Parathyroid adenoma (tissue), 2 donors: Measurements from ENCODE around the gene CDKN2AIP.

Source experiments
- H2AFZ ChIP-seq: fragments of 300-600 bp; sonication (generic); one replicate; pipeline ENCODE4 v1.7.0; 2017; ENCODE audit warnings: antibody characterized with exemption, mild to moderate bottlenecking
- H3K27ac ChIP-seq: fragments of 300-600 bp; sonication (generic); one replicate; pipeline ENCODE4 v1.7.0; 2017
- H3K27me3 ChIP-seq: fragments of 300-600 bp; sonication (generic); one replicate; pipeline ENCODE4 v1.7.0; 2017; ENCODE audit warnings: low read length; ENCODE audit not compliant: control insufficient read depth, insufficient read depth
- H3K36me3 ChIP-seq: fragments of 300-600 bp; sonication (generic); one replicate; pipeline ENCODE4 v1.7.0; 2017; ENCODE audit warnings: low read length; ENCODE audit not compliant: control insufficient read depth, insufficient read depth
- H3K4me1 ChIP-seq: fragments of 300-600 bp; sonication (generic); one replicate; pipeline ENCODE4 v1.7.0; 2017; ENCODE audit warnings: control low read depth
- H3K4me2 ChIP-seq: fragments of 300-600 bp; sonication (generic); one replicate; pipeline ENCODE4 v1.7.0; 2017; ENCODE audit warnings: low read length
- H3K4me3 ChIP-seq: fragments of 300-600 bp; sonication (generic); one replicate; pipeline ENCODE4 v1.7.0; 2017; ENCODE audit warnings: low read depth, low read length
- H3K79me2 ChIP-seq: fragments of 300-600 bp; sonication (generic); one replicate; pipeline ENCODE4 v1.7.0; 2017; ENCODE audit warnings: control low read depth
- H3K9ac ChIP-seq: fragments of 300-600 bp; sonication (generic); one replicate; pipeline ENCODE4 v1.7.0; 2017; ENCODE audit warnings: mild to moderate bottlenecking
- H3K9me3 ChIP-seq: fragments of 300-600 bp; sonication (generic); one replicate; pipeline ENCODE4 v1.7.0; 2017; ENCODE audit warnings: low read length; ENCODE audit not compliant: control insufficient read depth
- TF ChIP-seq, protein P1 (sequence below): fragments of 300-600 bp; sonication (generic); IDR thresholded peaks from one replicate; pipeline ENCODE4 v1.7.0; 2017; ENCODE audit warnings: antibody characterized with exemption, mild to moderate bottlenecking
- donor health status: primary hyperparathyroidism.

Gene CDKN2AIP

DNA sequence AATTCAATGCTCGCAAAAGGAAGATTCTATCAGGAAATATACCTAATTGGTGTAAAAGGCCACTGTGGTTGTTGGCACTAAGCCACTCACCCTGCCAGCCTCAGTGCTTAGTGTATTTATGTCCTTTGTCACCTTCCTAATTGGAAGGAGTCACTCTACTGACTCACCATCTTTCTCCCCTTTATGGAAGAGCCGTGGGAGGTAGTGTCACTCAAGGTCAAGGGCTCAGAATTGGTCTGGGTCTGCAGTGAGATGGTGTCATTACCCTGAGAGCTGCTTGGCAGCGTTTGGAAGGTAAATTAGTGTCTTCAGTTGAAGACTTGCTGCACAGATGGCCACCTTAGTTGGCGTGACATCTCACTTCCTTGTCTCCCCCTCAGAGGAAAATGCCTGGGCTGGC, 41.7 kb upstream of the CDKN2AIP start:
- Histone ChIP-seq H3K4me3 (no peak overlapping the region), H3K9me3 (no peaks in the 10 kb centered on the region), H3K9ac (no peak overlapping the region), H3K4me1 (no peaks in the 10 kb centered on the region), H3K27me3 (no peaks in the 10 kb centered on the region), H3K27ac (no peak overlapping the region), H2AFZ (no peak overlapping the region), H3K4me2 (no peak overlapping the region), H3K79me2 (no peaks in the 10 kb centered on the region), H3K36me3 (no peaks in the 10 kb centered on the region)
- TF ChIP-seq, protein P1, sequence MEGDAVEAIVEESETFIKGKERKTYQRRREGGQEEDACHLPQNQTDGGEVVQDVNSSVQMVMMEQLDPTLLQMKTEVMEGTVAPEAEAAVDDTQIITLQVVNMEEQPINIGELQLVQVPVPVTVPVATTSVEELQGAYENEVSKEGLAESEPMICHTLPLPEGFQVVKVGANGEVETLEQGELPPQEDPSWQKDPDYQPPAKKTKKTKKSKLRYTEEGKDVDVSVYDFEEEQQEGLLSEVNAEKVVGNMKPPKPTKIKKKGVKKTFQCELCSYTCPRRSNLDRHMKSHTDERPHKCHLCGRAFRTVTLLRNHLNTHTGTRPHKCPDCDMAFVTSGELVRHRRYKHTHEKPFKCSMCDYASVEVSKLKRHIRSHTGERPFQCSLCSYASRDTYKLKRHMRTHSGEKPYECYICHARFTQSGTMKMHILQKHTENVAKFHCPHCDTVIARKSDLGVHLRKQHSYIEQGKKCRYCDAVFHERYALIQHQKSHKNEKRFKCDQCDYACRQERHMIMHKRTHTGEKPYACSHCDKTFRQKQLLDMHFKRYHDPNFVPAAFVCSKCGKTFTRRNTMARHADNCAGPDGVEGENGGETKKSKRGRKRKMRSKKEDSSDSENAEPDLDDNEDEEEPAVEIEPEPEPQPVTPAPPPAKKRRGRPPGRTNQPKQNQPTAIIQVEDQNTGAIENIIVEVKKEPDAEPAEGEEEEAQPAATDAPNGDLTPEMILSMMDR, result no peak

DNA sequence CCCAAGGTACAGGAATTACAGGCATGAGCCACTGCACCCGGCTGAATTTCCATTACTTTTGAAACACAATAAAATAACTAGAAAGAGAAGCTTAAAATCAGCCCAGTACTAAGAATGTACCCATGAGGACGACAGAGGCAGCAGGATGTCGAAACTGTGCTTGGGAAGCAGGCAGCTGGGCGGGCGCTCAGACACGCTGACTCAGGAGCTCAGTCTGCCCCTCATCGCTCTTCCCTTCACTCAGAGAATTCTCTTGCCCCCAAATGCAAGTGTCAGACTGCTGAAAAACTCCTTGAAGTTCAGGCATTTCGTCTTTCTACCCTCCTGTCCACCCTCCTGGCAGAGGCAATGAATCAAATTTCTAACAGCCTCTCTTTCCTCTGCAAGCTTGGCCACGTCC, 41.0 kb upstream of the CDKN2AIP start:
- H2AFZ ChIP-seq, result no peak overlapping the region
- H3K4me2 ChIP-seq, result no peak overlapping the region
- TF ChIP-seq, protein P1, result no peak
- H3K4me1 ChIP-seq, result no peaks in the 10 kb centered on the region
- no peak overlapping the region for H3K4me3 ChIP-seq
- H3K9ac ChIP-seq, result no peak overlapping the region
- H3K27ac ChIP-seq, result no peak overlapping the region
- no peaks in the 10 kb centered on the region for H3K9me3 ChIP-seq
- H3K36me3 ChIP-seq, result no peaks in the 10 kb centered on the region
- H3K79me2 ChIP-seq, result no peaks in the 10 kb centered on the region
- no peaks in the 10 kb centered on the region for H3K27me3 ChIP-seq

DNA sequence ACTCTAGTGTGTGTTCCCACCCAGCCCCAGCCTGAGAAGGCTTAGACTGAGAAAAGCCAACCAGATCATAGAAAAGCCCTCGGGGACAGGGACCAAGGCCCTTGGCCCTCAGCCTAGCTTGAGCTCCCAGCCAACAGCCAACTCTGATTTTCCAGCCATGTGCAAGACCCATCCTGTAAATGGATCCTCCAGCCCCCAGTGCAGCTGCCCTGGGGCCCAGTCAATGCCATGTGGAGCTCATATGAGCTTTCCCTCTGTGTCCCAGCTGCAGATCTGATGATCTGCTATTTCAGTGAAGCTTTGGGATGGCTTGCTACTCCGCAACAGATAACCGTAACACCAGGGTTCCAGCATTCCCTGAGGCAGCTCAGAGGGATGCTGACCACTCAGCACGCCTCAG, 40.5 kb upstream of the CDKN2AIP start:
- no peak overlapping the region for H3K9ac ChIP-seq
- no peaks in the 10 kb centered on the region for H3K27me3 ChIP-seq
- H3K4me2 ChIP-seq, result no peak overlapping the region
- H3K36me3 ChIP-seq, result no peaks in the 10 kb centered on the region
- no peak overlapping the region for H3K27ac ChIP-seq
- no peak overlapping the region for H2AFZ ChIP-seq
- no peaks in the 10 kb centered on the region for H3K4me1 ChIP-seq
- H3K79me2 ChIP-seq, result no peaks in the 10 kb centered on the region
- TF ChIP-seq, protein P1, result no peak
- H3K9me3 ChIP-seq, result no peaks in the 10 kb centered on the region
- H3K4me3 ChIP-seq, result no peak overlapping the region

DNA sequence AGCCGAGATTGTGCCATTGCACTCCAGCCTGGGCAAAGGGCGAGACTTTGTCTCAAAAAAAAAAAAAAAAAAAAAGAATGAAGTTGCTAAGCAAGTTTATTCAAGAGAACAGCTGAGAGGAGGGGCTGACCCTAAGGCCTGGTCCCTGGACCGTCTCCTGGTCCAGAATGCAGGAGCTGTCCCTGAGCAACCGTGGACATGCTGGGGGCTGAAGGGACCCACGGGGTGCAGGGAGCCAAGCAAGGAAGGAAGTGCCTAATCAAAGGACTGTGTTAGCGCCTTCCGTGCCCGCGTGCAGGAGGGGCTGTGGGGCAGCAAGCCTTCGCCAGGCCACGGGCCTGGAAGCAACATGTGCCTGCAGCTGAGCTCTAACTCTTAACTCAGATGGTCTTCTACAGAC, 39.1 kb upstream of the CDKN2AIP start:
- Histone ChIP-seq H2AFZ (no peak overlapping the region), H3K36me3 (no peaks in the 10 kb centered on the region), H3K4me1 (no peaks in the 10 kb centered on the region), H3K9me3 (no peaks in the 10 kb centered on the region), H3K27ac (no peak overlapping the region), H3K4me2 (no peak overlapping the region), H3K27me3 (no peaks in the 10 kb centered on the region), H3K79me2 (no peaks in the 10 kb centered on the region), H3K4me3 (no peak overlapping the region), H3K9ac (no peak overlapping the region)
- TF ChIP-seq, protein P1, result no peak

DNA sequence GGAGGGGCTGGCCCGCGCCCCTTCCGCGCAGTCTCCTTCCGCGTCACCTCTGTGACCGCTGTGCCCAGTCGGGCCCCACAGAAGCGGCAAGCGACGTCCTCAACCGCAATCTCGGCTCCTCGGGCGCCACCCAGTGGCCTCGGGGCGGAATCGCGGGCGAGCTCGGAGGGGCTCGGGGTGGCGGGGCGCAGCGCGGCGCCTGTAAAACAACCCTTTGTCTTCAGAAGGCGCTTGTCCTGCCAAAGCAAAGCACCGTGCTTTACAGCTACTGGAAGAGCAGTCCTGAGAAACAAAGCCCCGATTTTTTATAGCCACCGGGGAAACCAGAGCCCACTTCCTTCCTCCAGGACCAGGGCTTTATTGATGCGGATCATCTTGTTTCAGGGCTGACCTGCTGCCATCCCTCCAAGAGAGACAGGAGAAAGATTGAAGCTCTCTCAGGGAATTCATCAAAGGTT, 37.3 kb upstream of the CDKN2AIP start:
- H2AFZ ChIP-seq, result peak overlapping the region; percentile 86
- no peaks in the 10 kb centered on the region for H3K4me1 ChIP-seq
- no peak overlapping the region for H3K9ac ChIP-seq
- peak overlapping the region; percentile 47 for H3K27ac ChIP-seq
- peak overlapping the region; percentile 96 for H3K4me2 ChIP-seq
- H3K9me3 ChIP-seq, result no peaks in the 10 kb centered on the region
- no peaks in the 10 kb centered on the region for H3K27me3 ChIP-seq
- peak overlapping the region; percentile 63 for H3K4me3 ChIP-seq
- TF ChIP-seq, protein P1, result peak; percentile 88
- no peaks in the 10 kb centered on the region for H3K79me2 ChIP-seq
- H3K36me3 ChIP-seq, result no peaks in the 10 kb centered on the region
